ENCODE results near the gene HOXA3. TPM values are rescaled to one million over a fixed set of nuclear protein-coding genes. Genes with fewer than 3 reads are reported as not detected.
A peak's percentile ranks its signal among the peaks of the same experiment; 100 is the strongest.

Gene HOXA3
- total and polyA plus RNA-seq, 2 of the 13 experiments (the other 11 are each of a cell fraction or from before 2014, with no cell fraction given), result 2.9 to 4.6 TPM

- TF ChIP-seq, protein P1, sequence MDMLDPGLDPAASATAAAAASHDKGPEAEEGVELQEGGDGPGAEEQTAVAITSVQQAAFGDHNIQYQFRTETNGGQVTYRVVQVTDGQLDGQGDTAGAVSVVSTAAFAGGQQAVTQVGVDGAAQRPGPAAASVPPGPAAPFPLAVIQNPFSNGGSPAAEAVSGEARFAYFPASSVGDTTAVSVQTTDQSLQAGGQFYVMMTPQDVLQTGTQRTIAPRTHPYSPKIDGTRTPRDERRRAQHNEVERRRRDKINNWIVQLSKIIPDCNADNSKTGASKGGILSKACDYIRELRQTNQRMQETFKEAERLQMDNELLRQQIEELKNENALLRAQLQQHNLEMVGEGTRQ (IDR thresholded peaks at IDR 0.05; ENCODE audit: low read depth, low read length), result peak; percentile 92
- TF ChIP-seq, protein P1 (CRISPR knock-in tag; IDR thresholded peaks at IDR 0.05; ENCODE audit: borderline replicate concordance), result peak; percentile 98; the same call in 1 of the 2 replicates
- TF ChIP-seq ZNF589 (CRISPR knock-in tag; conservative IDR thresholded peaks at IDR 0.05) (no peak), ZNF546 (CRISPR knock-in tag; conservative IDR thresholded peaks at IDR 0.05) (no peak), ZNF749 (CRISPR knock-in tag; IDR thresholded peaks at IDR 0.05; ENCODE audit: borderline replicate concordance) (no peak), NFRKB (IDR thresholded peaks at IDR 0.05) (no peak), ATRX (CRISPR knock-in tag; IDR thresholded peaks at IDR 0.05; ENCODE audit: borderline replicate concordance) (no peak), SNRNP70 (IDR thresholded peaks at IDR 0.05; ENCODE audit: low read depth, low read length) (no peak), MYC (CRISPR knock-in tag; IDR thresholded peaks at IDR 0.05; ENCODE audit: borderline replicate concordance) (peak; percentile 71; the same call in 1 of the 2 replicates), CC2D1A (CRISPR knock-in tag; IDR thresholded peaks at IDR 0.05) (no peak), DNMT1 (CRISPR knock-in tag; IDR thresholded peaks at IDR 0.05) (no peak), KLF6 (CRISPR knock-in tag; IDR thresholded peaks at IDR 0.05) (no peak; the same call in 1 of the 2 replicates), ZNF460 (CRISPR knock-in tag; IDR thresholded peaks at IDR 0.05; ENCODE audit: borderline replicate concordance) (no peak), ZNF235 (CRISPR knock-in tag; IDR thresholded peaks at IDR 0.05; ENCODE audit: borderline replicate concordance) (peak; percentile 32; the same call in 1 of the 2 replicates), KAT8 (CRISPR knock-in tag; IDR thresholded peaks at IDR 0.05) (peak; percentile 86), MED13 (CRISPR knock-in tag; IDR thresholded peaks at IDR 0.05) (no peak), ZNF446 (CRISPR knock-in tag; IDR thresholded peaks at IDR 0.05) (peak; percentile 35; the same call in 1 of the 2 replicates), PLSCR1 (CRISPR knock-in tag; IDR thresholded peaks at IDR 0.05; ENCODE audit: borderline replicate concordance) (no peak)
- TF ChIP-seq, protein P2, sequence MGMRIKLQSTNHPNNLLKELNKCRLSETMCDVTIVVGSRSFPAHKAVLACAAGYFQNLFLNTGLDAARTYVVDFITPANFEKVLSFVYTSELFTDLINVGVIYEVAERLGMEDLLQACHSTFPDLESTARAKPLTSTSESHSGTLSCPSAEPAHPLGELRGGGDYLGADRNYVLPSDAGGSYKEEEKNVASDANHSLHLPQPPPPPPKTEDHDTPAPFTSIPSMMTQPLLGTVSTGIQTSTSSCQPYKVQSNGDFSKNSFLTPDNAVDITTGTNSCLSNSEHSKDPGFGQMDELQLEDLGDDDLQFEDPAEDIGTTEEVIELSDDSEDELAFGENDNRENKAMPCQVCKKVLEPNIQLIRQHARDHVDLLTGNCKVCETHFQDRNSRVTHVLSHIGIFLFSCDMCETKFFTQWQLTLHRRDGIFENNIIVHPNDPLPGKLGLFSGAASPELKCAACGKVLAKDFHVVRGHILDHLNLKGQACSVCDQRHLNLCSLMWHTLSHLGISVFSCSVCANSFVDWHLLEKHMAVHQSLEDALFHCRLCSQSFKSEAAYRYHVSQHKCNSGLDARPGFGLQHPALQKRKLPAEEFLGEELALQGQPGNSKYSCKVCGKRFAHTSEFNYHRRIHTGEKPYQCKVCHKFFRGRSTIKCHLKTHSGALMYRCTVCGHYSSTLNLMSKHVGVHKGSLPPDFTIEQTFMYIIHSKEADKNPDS (CRISPR knock-in tag; IDR thresholded peaks at IDR 0.05), result no peak
- TF ChIP-seq, protein P3, sequence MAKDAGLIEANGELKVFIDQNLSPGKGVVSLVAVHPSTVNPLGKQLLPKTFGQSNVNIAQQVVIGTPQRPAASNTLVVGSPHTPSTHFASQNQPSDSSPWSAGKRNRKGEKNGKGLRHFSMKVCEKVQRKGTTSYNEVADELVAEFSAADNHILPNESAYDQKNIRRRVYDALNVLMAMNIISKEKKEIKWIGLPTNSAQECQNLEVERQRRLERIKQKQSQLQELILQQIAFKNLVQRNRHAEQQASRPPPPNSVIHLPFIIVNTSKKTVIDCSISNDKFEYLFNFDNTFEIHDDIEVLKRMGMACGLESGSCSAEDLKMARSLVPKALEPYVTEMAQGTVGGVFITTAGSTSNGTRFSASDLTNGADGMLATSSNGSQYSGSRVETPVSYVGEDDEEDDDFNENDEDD (CRISPR knock-in tag; IDR thresholded peaks at IDR 0.05; ENCODE audit: borderline replicate concordance), result peak; percentile 94
- TF ChIP-seq, protein P4, sequence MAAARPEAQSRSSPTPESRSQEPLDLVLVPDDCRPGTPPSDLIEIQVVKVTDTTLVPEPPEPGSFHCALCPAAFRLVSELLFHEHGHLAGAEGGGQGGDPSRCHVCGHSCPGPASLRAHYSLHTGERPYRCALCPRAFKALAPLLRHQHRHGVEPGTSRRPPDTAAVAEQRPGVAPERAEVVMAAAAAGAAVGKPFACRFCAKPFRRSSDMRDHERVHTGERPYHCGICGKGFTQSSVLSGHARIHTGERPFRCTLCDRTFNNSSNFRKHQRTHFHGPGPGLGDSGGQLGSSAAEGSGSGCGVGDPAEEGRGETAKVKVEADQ (CRISPR knock-in tag; IDR thresholded peaks at IDR 0.05; ENCODE audit: borderline replicate concordance), result no peak
Measured at GRCh38 chr7:27130540-27131389, 21.6 kb downstream of the HOXA3 start, which contains the start of gene HOXA4 (continued).

All from HepG2 (cell line).